Measurements from ENCODE around the gene SPACA6.

Gene SPACA6

GRCh38 chr19:51716925-51717324 is 23.8 kb downstream of the SPACA6 start:
- TF ChIP-seq CTCF (IDR thresholded peaks at IDR 0.05; ENCODE audit: low read depth, low read length, missing control alignments): no peak
- no peak for DNase-seq (ENCODE audit: low read depth)
- in situ Hi-C loops (cut with HindIII; ENCODE audit: low sequenced_read_pairs): no loop called here
- H3K4me3 ChIP-seq (ENCODE audit: low read depth, low read length): no peak overlapping the region

- in situ Hi-C loops (cut with HindIII; ENCODE audit: low sequenced_read_pairs): no loop called here
- peak overlapping the region; percentile 21 for H3K4me3 ChIP-seq (ENCODE audit: low read depth, low read length)
- no peak for TF ChIP-seq CTCF (IDR thresholded peaks at IDR 0.05; ENCODE audit: low read depth, low read length, missing control alignments)
- DNase-seq (ENCODE audit: low read depth): no peak
Measured at GRCh38 chr19:51719251-51719988, 26.3 kb downstream of the SPACA6 start.

GRCh38 chr19:51721905-51722304 is 28.8 kb downstream of the SPACA6 start:
- no peak for DNase-seq (ENCODE audit: low read depth)
- in situ Hi-C loops (cut with HindIII; ENCODE audit: low sequenced_read_pairs): no loop called here
- no peak overlapping the region for H3K4me3 ChIP-seq (ENCODE audit: low read depth, low read length)
- TF ChIP-seq CTCF (IDR thresholded peaks at IDR 0.05; ENCODE audit: low read depth, low read length, missing control alignments): no peak

GRCh38 chr19:51722492-51722891 is 29.4 kb downstream of the SPACA6 start:
- in situ Hi-C loops (cut with HindIII; ENCODE audit: low sequenced_read_pairs): no loop called here
- H3K4me3 ChIP-seq (ENCODE audit: low read depth, low read length): no peak overlapping the region
- DNase-seq (ENCODE audit: low read depth): no peak
- no peak for TF ChIP-seq CTCF (IDR thresholded peaks at IDR 0.05; ENCODE audit: low read depth, low read length, missing control alignments)

- no peak for TF ChIP-seq CTCF (IDR thresholded peaks at IDR 0.05; ENCODE audit: low read depth, low read length, missing control alignments)
- no peak for DNase-seq (ENCODE audit: low read depth)
- in situ Hi-C loops (cut with HindIII; ENCODE audit: low sequenced_read_pairs): no loop called here
- no peak overlapping the region for H3K4me3 ChIP-seq (ENCODE audit: low read depth, low read length)
Measured at GRCh38 chr19:51724543-51724942, 31.4 kb downstream of the SPACA6 start.

- TF ChIP-seq CTCF (IDR thresholded peaks at IDR 0.05; ENCODE audit: low read depth, low read length, missing control alignments): no peak
- no peak for DNase-seq (ENCODE audit: low read depth)
Measured at GRCh38 chr19:51726049-51726448, 32.9 kb downstream of the SPACA6 start.

More at GRCh38 chr19:51726049-51726448, 32.9 kb downstream of the SPACA6 start:
- in situ Hi-C loops (cut with HindIII; ENCODE audit: low sequenced_read_pairs): no loop called here
- H3K4me3 ChIP-seq (ENCODE audit: low read depth, low read length): no peak overlapping the region
